Neuronal stem cell (in vitro differentiated cells): Measurements from ENCODE around the gene FAM20A.

ENCODE experiments used
- DNase-seq: peaks from one replicate; pipeline ENCODE4 v3.0.0-alpha.2; 2013; ENCODE audit warnings: low spot score
- H2AFZ ChIP-seq: one replicate; pipeline ENCODE4 v1.6.1; 2013; ENCODE audit warnings: mild to moderate bottlenecking, low read length, inconsistent platforms
- H2AK5ac ChIP-seq: 2 replicates; pipeline ENCODE4 v1.6.1; 2013; ENCODE audit warnings: low read depth, mild to moderate bottlenecking, inconsistent platforms, low read length, moderate library complexity, mixed read lengths
- H2BK120ac ChIP-seq: 2 replicates; pipeline ENCODE4 v1.6.1; 2013; ENCODE audit warnings: low read depth, mild to moderate bottlenecking, inconsistent platforms, low read length, moderate library complexity, mixed read lengths
- H2BK12ac ChIP-seq: one replicate; pipeline ENCODE4 v1.6.1; 2013; ENCODE audit warnings: low read length, inconsistent platforms
- H2BK15ac ChIP-seq: 2 replicates; pipeline ENCODE4 v1.6.1; 2013; ENCODE audit warnings: mild to moderate bottlenecking, low read length, inconsistent platforms, mixed read lengths
- H2BK5ac ChIP-seq: one replicate; pipeline ENCODE4 v1.6.1; 2013; ENCODE audit warnings: inconsistent platforms, mild to moderate bottlenecking, low read length, moderate library complexity
- H3K14ac ChIP-seq: one replicate; pipeline ENCODE4 v1.6.1; 2013; ENCODE audit warnings: low read length, inconsistent platforms
- H3K18ac ChIP-seq: 2 replicates; pipeline ENCODE4 v1.6.1; 2013; ENCODE audit warnings: low read length, inconsistent platforms
- H3K23ac ChIP-seq: 2 replicates; pipeline ENCODE4 v1.6.1; 2013; ENCODE audit warnings: low read depth, mild to moderate bottlenecking, mixed read lengths, low read length, inconsistent platforms; ENCODE audit not compliant: poor library complexity
- H3K27ac ChIP-seq: replicated peaks from 3 replicates; pipeline ENCODE4 v1.5.1; 2013; ENCODE audit warnings: low read length, inconsistent platforms
- H3K27me3 ChIP-seq, 3 experiments: 2 replicates each; pipeline ENCODE4 v1.6.1; 2013; ENCODE audit warnings: low read length in 3 of 3, mild to moderate bottlenecking in 2 of 3, inconsistent platforms in 1 of 3, low read depth in 1 of 3, mixed read lengths in 1 of 3, moderate library complexity in 1 of 3; ENCODE audit not compliant: control insufficient read depth in 3 of 3, insufficient read depth in 3 of 3
- H3K36me3 ChIP-seq, 2 donors: replicated peaks in 1 of 2; 2 replicates each; pipeline ENCODE4 v1.6.1; 2013; ENCODE audit warnings: low read length in 2 of 2; ENCODE audit not compliant: control insufficient read depth in 2 of 2, insufficient read depth in 2 of 2
- H3K4ac ChIP-seq: 2 replicates; pipeline ENCODE4 v1.6.1; 2013; ENCODE audit warnings: inconsistent platforms, mild to moderate bottlenecking, low read length, moderate library complexity
- H3K4me1 ChIP-seq, 2 donors: 1 replicate in 1 of 2; 2 replicates in 1 of 2; pipeline ENCODE4 v1.6.1; 2013; ENCODE audit warnings: low read length in 2 of 2, low read depth in 1 of 2; ENCODE audit not compliant: control insufficient read depth in 2 of 2, insufficient read depth in 1 of 2
- H3K4me2 ChIP-seq: one replicate; pipeline ENCODE4 v1.6.1; 2013; ENCODE audit warnings: mild to moderate bottlenecking, low read length, inconsistent platforms; ENCODE audit not compliant: insufficient read depth, poor library complexity, severe bottlenecking
- H3K4me3 ChIP-seq, 2 donors: 2 replicates each; pipeline ENCODE4 v1.5.1; 2013; ENCODE audit warnings: low read length in 2 of 2, mild to moderate bottlenecking in 2 of 2, inconsistent platforms in 1 of 2, moderate library complexity in 1 of 2
- H3K79me1 ChIP-seq: one replicate; pipeline ENCODE4 v1.6.1; 2013; ENCODE audit warnings: low read depth, mild to moderate bottlenecking, inconsistent platforms, low read length, moderate library complexity
- H3K9ac ChIP-seq: one replicate; pipeline ENCODE4 v1.6.1; 2013; ENCODE audit warnings: mild to moderate bottlenecking, low read depth, low read length, inconsistent platforms; ENCODE audit not compliant: poor library complexity
- H3K9me3 ChIP-seq, 2 donors: replicated peaks in 1 of 2; 2 replicates each; pipeline versions ENCODE3 to v1.6.1; 2013; ENCODE audit warnings: low read length in 2 of 2, mild to moderate bottlenecking in 2 of 2, inconsistent platforms in 1 of 2, low read depth in 1 of 2, mixed read lengths in 1 of 2, moderate library complexity in 1 of 2; ENCODE audit not compliant: control insufficient read depth in 2 of 2, insufficient read depth in 1 of 2
- H4K8ac ChIP-seq: one replicate; pipeline ENCODE4 v1.6.1; 2013; ENCODE audit warnings: low read depth, mild to moderate bottlenecking, inconsistent platforms, low read length, moderate library complexity
- H4K91ac ChIP-seq: one replicate; pipeline ENCODE4 v1.6.1; 2013; ENCODE audit warnings: low read length, low read depth, mild to moderate bottlenecking, inconsistent platforms; ENCODE audit not compliant: poor library complexity
- WGBS, 2 donors: extraction: QIAGEN DNeasy Blood & Tissue Kit; methylation state at CpG; one replicate each; pipeline ENCODE4 v1.1.7; 2013; ENCODE audit warnings: missing lambda C conversion rate in 2 of 2, mixed read lengths in 1 of 2; ENCODE audit not compliant: insufficient read length in 2 of 2, insufficient replicate concordance in 1 of 2; ENCODE audit errors: extremely low coverage in 2 of 2; 5-methylcytosine and 5-hydroxymethylcytosine counted together

The FAM20A gene

GRCh38 chr17:68509141-68510057 lies 91.8 kb downstream of the FAM20A start:
- no peak overlapping the region for H3K4ac ChIP-seq
- H3K14ac ChIP-seq, result no peak overlapping the region
- H3K23ac ChIP-seq, result no peak overlapping the region
- H3K4me1 ChIP-seq, result peaks cover 1 to 23% of the 10 kb centered on the region in 2 donors
- H3K18ac ChIP-seq, result no peak overlapping the region
- no peak overlapping the region for H2BK120ac ChIP-seq
- no peak overlapping the region for H4K8ac ChIP-seq
- H2BK15ac ChIP-seq, result no peak overlapping the region
- no peak for DNase-seq
- no peak overlapping the region for H3K9ac ChIP-seq
- H3K27ac ChIP-seq, result no peak overlapping the region
- H2BK5ac ChIP-seq, result no peak overlapping the region
- H3K27me3 ChIP-seq, result no peaks in the 10 kb centered on the region
- peaks cover 1% of the 10 kb centered on the region for H3K79me1 ChIP-seq
- no peak overlapping the region for H2AK5ac ChIP-seq
- H3K36me3 ChIP-seq, result no peaks in the 10 kb centered on the region
- H3K4me3 ChIP-seq, result no peak overlapping the region
- no peaks in the 10 kb centered on the region for H3K9me3 ChIP-seq
- peak overlapping the region; percentile 11 for H2AFZ ChIP-seq
- WGBS, 2 donors, result no CpG with 5 or more reads among the region's 9 CpGs
- no peak overlapping the region for H3K4me2 ChIP-seq
- H4K91ac ChIP-seq, result no peak overlapping the region
- H2BK12ac ChIP-seq, result no peak overlapping the region

- no peak overlapping the region for H3K4ac ChIP-seq
- H3K9me3 ChIP-seq, result no peaks in the 10 kb centered on the region
- no peaks in the 10 kb centered on the region for H3K36me3 ChIP-seq
- H3K4me2 ChIP-seq, result no peak overlapping the region
- no peak overlapping the region for H3K18ac ChIP-seq
- H3K4me3 ChIP-seq, result no peak overlapping the region
- peaks cover 1 to 15% of the 10 kb centered on the region in 2 donors for H3K4me1 ChIP-seq
- no peaks in the 10 kb centered on the region for H3K27me3 ChIP-seq
- H2BK15ac ChIP-seq, result no peak overlapping the region
- no peak overlapping the region for H3K27ac ChIP-seq
- no peak overlapping the region for H4K8ac ChIP-seq
- no peak overlapping the region for H2BK12ac ChIP-seq
- H3K79me1 ChIP-seq, result peaks cover 1% of the 10 kb centered on the region
- H2BK5ac ChIP-seq, result no peak overlapping the region
- no peak overlapping the region for H2AFZ ChIP-seq
- WGBS, 2 donors, result no CpG with 5 or more reads among the region's 3 CpGs
- H3K9ac ChIP-seq, result no peak overlapping the region
- no peak for DNase-seq
- H4K91ac ChIP-seq, result no peak overlapping the region
- H3K23ac ChIP-seq, result no peak overlapping the region
- H2BK120ac ChIP-seq, result no peak overlapping the region
- no peak overlapping the region for H2AK5ac ChIP-seq
- H3K14ac ChIP-seq, result no peak overlapping the region
Measured at GRCh38 chr17:68507576-68507975, 93.6 kb downstream of the FAM20A start.

- H3K27ac ChIP-seq, result no peak overlapping the region
- no peak overlapping the region for H3K18ac ChIP-seq
- no peak overlapping the region for H2BK12ac ChIP-seq
- H2BK15ac ChIP-seq, result no peak overlapping the region
- no peak overlapping the region for H3K23ac ChIP-seq
- H3K36me3 ChIP-seq, result no peaks in the 10 kb centered on the region
- H4K8ac ChIP-seq, result no peak overlapping the region
- no peak overlapping the region for H2BK120ac ChIP-seq
- H3K4ac ChIP-seq, result no peak overlapping the region
- H2BK5ac ChIP-seq, result no peak overlapping the region
- DNase-seq, result no peak
- H3K4me3 ChIP-seq, result no peak overlapping the region
- no peak overlapping the region for H4K91ac ChIP-seq
- H3K9ac ChIP-seq, result no peak overlapping the region
- H3K4me1 ChIP-seq, result peaks cover 0 to 15% of the 10 kb centered on the region in 2 donors
- no peak overlapping the region for H2AFZ ChIP-seq
- H3K14ac ChIP-seq, result no peak overlapping the region
- no peaks in the 10 kb centered on the region for H3K79me1 ChIP-seq
- no peak overlapping the region for H2AK5ac ChIP-seq
- H3K9me3 ChIP-seq, result no peaks in the 10 kb centered on the region
- H3K27me3 ChIP-seq, result no peaks in the 10 kb centered on the region
- H3K4me2 ChIP-seq, result no peak overlapping the region
- WGBS, 2 donors, result no CpG with 5 or more reads among the region's 1 CpG
Measured at GRCh38 chr17:68505951-68506350, 95.2 kb downstream of the FAM20A start.

- Histone ChIP-seq H2BK120ac (no peak overlapping the region), H3K23ac (no peak overlapping the region), H3K18ac (no peak overlapping the region), H2AK5ac (no peak overlapping the region), H3K4me3 (no peak overlapping the region), H2BK12ac (no peak overlapping the region), H3K9ac (no peak overlapping the region), H3K9me3 (no peaks in the 10 kb centered on the region), H2AFZ (no peak overlapping the region), H4K8ac (no peak overlapping the region), H3K27me3 (no peaks in the 10 kb centered on the region), H2BK5ac (no peak overlapping the region), H3K79me1 (no peaks in the 10 kb centered on the region), H2BK15ac (no peak overlapping the region), H3K4me1 (no peaks in the 10 kb centered on the region), H3K4me2 (no peak overlapping the region), H3K36me3 (no peaks in the 10 kb centered on the region), H4K91ac (no peak overlapping the region), H3K4ac (no peak overlapping the region), H3K27ac (no peak overlapping the region), H3K14ac (no peak overlapping the region)
- WGBS, 2 donors, result no CpG with 5 or more reads among the region's 3 CpGs
- no peak for DNase-seq
Measured at GRCh38 chr17:68501074-68501473, 100.1 kb downstream of the FAM20A start.
